Hair follicular keratinocyte (primary cell): ENCODE measurements around the gene KDM7A. TPM values are rescaled to one million over a fixed set of nuclear protein-coding genes. Genes with fewer than 3 reads are reported as not detected.

Experiments
- total RNA-seq: library from RNA; depleted of rRNA; stranded (reverse); fragments of >200 nt; gene quantifications from 2 replicates; pipeline ENCODE4 v1.2.3, GENCODE V29; 2015

KDM7A gene, protein sequence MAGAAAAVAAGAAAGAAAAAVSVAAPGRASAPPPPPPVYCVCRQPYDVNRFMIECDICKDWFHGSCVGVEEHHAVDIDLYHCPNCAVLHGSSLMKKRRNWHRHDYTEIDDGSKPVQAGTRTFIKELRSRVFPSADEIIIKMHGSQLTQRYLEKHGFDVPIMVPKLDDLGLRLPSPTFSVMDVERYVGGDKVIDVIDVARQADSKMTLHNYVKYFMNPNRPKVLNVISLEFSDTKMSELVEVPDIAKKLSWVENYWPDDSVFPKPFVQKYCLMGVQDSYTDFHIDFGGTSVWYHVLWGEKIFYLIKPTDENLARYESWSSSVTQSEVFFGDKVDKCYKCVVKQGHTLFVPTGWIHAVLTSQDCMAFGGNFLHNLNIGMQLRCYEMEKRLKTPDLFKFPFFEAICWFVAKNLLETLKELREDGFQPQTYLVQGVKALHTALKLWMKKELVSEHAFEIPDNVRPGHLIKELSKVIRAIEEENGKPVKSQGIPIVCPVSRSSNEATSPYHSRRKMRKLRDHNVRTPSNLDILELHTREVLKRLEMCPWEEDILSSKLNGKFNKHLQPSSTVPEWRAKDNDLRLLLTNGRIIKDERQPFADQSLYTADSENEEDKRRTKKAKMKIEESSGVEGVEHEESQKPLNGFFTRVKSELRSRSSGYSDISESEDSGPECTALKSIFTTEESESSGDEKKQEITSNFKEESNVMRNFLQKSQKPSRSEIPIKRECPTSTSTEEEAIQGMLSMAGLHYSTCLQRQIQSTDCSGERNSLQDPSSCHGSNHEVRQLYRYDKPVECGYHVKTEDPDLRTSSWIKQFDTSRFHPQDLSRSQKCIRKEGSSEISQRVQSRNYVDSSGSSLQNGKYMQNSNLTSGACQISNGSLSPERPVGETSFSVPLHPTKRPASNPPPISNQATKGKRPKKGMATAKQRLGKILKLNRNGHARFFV
- total RNA-seq: 4.5 and 10.4 TPM in 2 replicates

GRCh38 chr7:140176811-140177702 is at the start of gene KDM7A:
Gene KDM7A (minus strand): TSS chr7:140176983. CDS start chr7:140176937, 46 bp downstream.

DNA sequence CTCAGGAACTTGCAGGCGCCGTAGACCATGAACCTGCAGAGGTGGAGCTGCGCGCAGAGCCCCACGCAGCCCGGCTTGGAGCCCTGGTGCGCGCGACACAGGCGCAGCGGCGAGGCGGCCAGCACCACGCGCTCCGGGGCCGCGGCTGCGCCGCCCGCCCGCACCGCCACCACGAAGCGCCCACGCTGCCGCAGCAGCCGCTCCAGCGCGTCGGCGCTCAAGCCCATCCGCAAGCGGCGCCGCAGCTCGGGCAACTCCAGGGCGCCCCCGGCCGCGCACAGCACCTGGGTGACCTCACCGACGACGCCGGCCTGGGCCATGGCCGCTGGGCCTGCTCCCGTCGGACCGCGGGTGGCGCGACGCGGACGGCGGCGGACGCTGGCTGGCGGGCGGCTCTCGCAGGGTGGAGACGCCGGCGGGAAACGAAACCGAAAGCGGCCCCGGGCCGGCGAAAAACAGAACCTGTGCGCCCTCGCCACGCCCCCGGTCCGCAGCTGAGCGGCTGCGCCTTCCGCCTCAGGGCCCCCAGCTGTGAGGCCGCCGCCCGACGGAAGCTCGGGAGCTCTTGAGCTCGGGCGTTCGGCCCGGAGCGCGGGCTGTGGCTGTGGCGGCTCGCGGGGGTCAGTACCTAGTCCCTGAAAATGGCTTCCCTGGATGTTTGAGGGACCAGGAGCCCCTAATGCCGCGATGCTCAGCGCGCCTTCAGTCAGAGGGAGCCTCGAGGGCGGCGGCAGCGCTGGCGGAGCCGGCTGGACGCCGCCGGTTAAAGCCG is 114.1 kb downstream of the KDM7A start, which contains the start of gene PARP12:
Gene PARP12 (minus strand): TSS at position 424 of the 772 bp plus-strand sequence. CDS start 104 bp downstream, at position 320.

Other genes starting within 250 kb of the KDM7A start
- gene PARP12, start 114.0 kb downstream of the KDM7A start, total RNA-seq: 27.8 and 34.6 TPM in 2 replicates
- 23.8 and 37.0 TPM in 2 replicates for gene SLC37A3, start 221.5 kb upstream of the KDM7A start, total RNA-seq
- gene RAB19, start 227.1 kb upstream of the KDM7A start, total RNA-seq: 0.15 TPM in 1 of 2 replicates, not detected in the other